Liver (tissue), 3 donors: ENCODE results near the gene RAB31.

Experiments used
- ATF3 ChIP-seq: IDR thresholded peaks from 2 replicates; pipeline ENCODE4 v1.6.1; 2016; ENCODE audit warnings: antibody characterized with exemption
- EGR1 ChIP-seq, 2 donors: IDR thresholded peaks; 2 replicates each; pipeline ENCODE4 v1.6.1; 2016 to 2018; ENCODE audit warnings: antibody characterized with exemption in 2 of 2, low read depth in 2 of 2
- FOXA2 ChIP-seq: IDR thresholded peaks from 2 replicates; pipeline ENCODE4 v1.6.1; 2016; ENCODE audit warnings: antibody characterized with exemption
- GABPA ChIP-seq, 2 donors: IDR thresholded peaks in 1 of 2; conservative IDR thresholded peaks in 1 of 2; 2 replicates each; pipeline ENCODE4 v1.6.1; 2016; ENCODE audit warnings: antibody characterized with exemption in 2 of 2, mild to moderate bottlenecking in 1 of 2, moderate library complexity in 1 of 2
- HNF4G ChIP-seq: IDR thresholded peaks from 2 replicates; pipeline ENCODE4 v1.6.1; 2016; ENCODE audit warnings: antibody characterized with exemption
- JUND ChIP-seq, 2 donors: IDR thresholded peaks; 2 replicates each; pipeline ENCODE4 v1.6.1; 2016; ENCODE audit warnings: antibody characterized with exemption in 2 of 2
- MAX ChIP-seq: IDR thresholded peaks from 2 replicates; pipeline ENCODE4 v1.6.1; 2016; ENCODE audit warnings: antibody characterized with exemption
- RAD21 ChIP-seq, 2 donors: IDR thresholded peaks; 2 replicates each; pipeline ENCODE4 v1.6.1; 2016; ENCODE audit warnings: antibody characterized with exemption in 2 of 2, mild to moderate bottlenecking in 2 of 2
- REST ChIP-seq: IDR thresholded peaks from 2 replicates; pipeline ENCODE4 v1.6.1; 2016; ENCODE audit warnings: antibody characterized with exemption, mild to moderate bottlenecking
- SP1 ChIP-seq: IDR thresholded peaks from 2 replicates; pipeline ENCODE4 v1.6.1; 2018; ENCODE audit warnings: antibody characterized with exemption, mild to moderate bottlenecking
- TAF1 ChIP-seq: conservative IDR thresholded peaks from 2 replicates; pipeline ENCODE4 v1.6.1; 2016; ENCODE audit warnings: antibody characterized with exemption, mild to moderate bottlenecking
- YY1 ChIP-seq: IDR thresholded peaks from 2 replicates; pipeline ENCODE4 v1.6.1; 2016; ENCODE audit warnings: antibody characterized with exemption, mild to moderate bottlenecking
- TF ChIP-seq, protein P1 (sequence below): fragments of 150-350 bp; IDR thresholded peaks from 2 replicates; pipeline ENCODE4 v1.5.1; 2017; ENCODE audit warnings: improper control_type of control experiment, low read depth, low read length; ENCODE audit not compliant: missing input control
- TF ChIP-seq, protein P2 (sequence below): IDR thresholded peaks from 2 replicates; pipeline ENCODE4 v1.6.1; 2016; ENCODE audit warnings: antibody characterized with exemption
- donor health status: healthy.
- donor health status: healthy.

DNA sequence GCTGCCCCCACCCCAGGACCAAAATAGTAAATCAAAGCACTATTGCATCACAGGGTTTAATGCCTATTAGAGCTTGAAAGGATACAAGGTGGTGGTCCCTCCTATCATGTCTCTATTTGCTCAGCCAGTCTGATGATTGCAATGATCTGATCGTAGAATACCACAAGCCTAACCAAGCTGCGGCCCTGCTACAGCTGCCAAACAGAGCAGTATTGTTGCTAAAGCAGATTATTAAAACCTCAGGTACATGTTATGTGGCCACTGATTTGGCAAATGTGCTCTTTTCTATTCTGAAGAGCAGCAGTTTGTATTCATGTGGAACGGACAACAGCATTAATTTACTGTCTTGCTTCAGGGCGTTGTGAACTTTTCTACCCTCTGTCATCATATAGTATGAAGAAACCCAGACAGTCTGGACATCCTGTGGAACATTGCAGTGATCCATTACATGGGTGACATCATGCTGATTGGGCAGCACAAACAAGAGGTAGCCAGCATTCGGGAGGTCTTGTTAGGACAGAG, 197.4 kb downstream of the RAB31 start:
- TF ChIP-seq, protein P1, sequence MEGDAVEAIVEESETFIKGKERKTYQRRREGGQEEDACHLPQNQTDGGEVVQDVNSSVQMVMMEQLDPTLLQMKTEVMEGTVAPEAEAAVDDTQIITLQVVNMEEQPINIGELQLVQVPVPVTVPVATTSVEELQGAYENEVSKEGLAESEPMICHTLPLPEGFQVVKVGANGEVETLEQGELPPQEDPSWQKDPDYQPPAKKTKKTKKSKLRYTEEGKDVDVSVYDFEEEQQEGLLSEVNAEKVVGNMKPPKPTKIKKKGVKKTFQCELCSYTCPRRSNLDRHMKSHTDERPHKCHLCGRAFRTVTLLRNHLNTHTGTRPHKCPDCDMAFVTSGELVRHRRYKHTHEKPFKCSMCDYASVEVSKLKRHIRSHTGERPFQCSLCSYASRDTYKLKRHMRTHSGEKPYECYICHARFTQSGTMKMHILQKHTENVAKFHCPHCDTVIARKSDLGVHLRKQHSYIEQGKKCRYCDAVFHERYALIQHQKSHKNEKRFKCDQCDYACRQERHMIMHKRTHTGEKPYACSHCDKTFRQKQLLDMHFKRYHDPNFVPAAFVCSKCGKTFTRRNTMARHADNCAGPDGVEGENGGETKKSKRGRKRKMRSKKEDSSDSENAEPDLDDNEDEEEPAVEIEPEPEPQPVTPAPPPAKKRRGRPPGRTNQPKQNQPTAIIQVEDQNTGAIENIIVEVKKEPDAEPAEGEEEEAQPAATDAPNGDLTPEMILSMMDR = no peak
- TF ChIP-seq YY1 = no peak
- no peak for TF ChIP-seq JUND (IDR thresholded peaks at IDR 0.05)
- TF ChIP-seq MAX = no peak
- TF ChIP-seq TAF1 = no peak
- TF ChIP-seq FOXA2 = no peak
- TF ChIP-seq REST = no peak
- TF ChIP-seq RAD21 (IDR thresholded peaks at IDR 0.05) = no peak
- TF ChIP-seq, protein P2, sequence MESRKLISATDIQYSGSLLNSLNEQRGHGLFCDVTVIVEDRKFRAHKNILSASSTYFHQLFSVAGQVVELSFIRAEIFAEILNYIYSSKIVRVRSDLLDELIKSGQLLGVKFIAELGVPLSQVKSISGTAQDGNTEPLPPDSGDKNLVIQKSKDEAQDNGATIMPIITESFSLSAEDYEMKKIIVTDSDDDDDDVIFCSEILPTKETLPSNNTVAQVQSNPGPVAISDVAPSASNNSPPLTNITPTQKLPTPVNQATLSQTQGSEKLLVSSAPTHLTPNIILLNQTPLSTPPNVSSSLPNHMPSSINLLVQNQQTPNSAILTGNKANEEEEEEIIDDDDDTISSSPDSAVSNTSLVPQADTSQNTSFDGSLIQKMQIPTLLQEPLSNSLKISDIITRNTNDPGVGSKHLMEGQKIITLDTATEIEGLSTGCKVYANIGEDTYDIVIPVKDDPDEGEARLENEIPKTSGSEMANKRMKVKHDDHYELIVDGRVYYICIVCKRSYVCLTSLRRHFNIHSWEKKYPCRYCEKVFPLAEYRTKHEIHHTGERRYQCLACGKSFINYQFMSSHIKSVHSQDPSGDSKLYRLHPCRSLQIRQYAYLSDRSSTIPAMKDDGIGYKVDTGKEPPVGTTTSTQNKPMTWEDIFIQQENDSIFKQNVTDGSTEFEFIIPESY = no peak
- no peak for TF ChIP-seq GABPA (IDR thresholded peaks at IDR 0.05 in 1 of 2, conservative IDR thresholded peaks at IDR 0.05 in 1 of 2)
- no peak for TF ChIP-seq EGR1 (IDR thresholded peaks at IDR 0.05; ENCODE audit: low read depth in 2 of 2)
- no peak for TF ChIP-seq HNF4G
- no peak for TF ChIP-seq SP1
- no peak for TF ChIP-seq ATF3
